ENCODE results near the gene HINT2.

The HINT2 gene

GRCh38 chr9:35774907-35775635 is 39.8 kb downstream of the HINT2 start:
- no peak for DNase-seq

GRCh38 chr9:35771943-35772342 is 42.9 kb downstream of the HINT2 start:
- DNase-seq = no peak

- no peak for DNase-seq
These were observed 43.3 kb downstream of the HINT2 start for GRCh38 chr9:35771534-35771933.

GRCh38 chr9:35771075-35771433 is 43.8 kb downstream of the HINT2 start:
- DNase-seq = no peak

GRCh38 chr9:35769763-35770162 is 45.1 kb downstream of the HINT2 start:
- no peak for DNase-seq

GRCh38 chr9:35767458-35767857 is 47.4 kb downstream of the HINT2 start:
- no peak for DNase-seq

GRCh38 chr9:35766997-35767396 is 47.8 kb downstream of the HINT2 start:
- DNase-seq = no peak

GRCh38 chr9:35763803-35764202 is 51.0 kb downstream of the HINT2 start:
- DNase-seq = no peak

- no peak for DNase-seq
These were observed 51.7 kb downstream of the HINT2 start for GRCh38 chr9:35763181-35763580.

Data from kidney glomerular epithelial cell (primary cell).